AG04449 (cell line): Measurements from ENCODE around the gene ASIC1.

Experiments
- CTCF ChIA-PET: fragments of 350-600 bp; formaldehyde crosslinking; extraction: SDS; loops from one replicate; lab custom pipeline; 2021; ENCODE audit warnings: antibody characterized with exemption; lab: Yijun Ruan, JAX
- POLR2A ChIA-PET: fragments of 400-600, 350-600 bp; formaldehyde crosslinking; extraction: SDS; loops from one replicate; lab custom pipeline; 2020; ENCODE audit warnings: antibody characterized with exemption, inconsistent platforms; lab: Yijun Ruan, JAX
- DNase-seq: peaks from one replicate; pipeline ENCODE4 v3.0.0-alpha.2; 2010; ENCODE audit warnings: low read depth, low spot score
- H3K4me3 ChIP-seq: 2 replicates; pipeline ENCODE4 v1.5.1; 2011; ENCODE audit warnings: low read depth, mild to moderate bottlenecking, control low read depth, low read length
- TF ChIP-seq, protein P1 (sequence below): IDR thresholded peaks from one replicate; pipeline ENCODE4 v1.5.1; 2011; ENCODE audit warnings: mild to moderate bottlenecking, moderate library complexity, low read length, control low read depth, inconsistent platforms; ENCODE audit not compliant: insufficient read depth; ENCODE audit errors: missing control alignments

The ASIC1 gene

DNA sequence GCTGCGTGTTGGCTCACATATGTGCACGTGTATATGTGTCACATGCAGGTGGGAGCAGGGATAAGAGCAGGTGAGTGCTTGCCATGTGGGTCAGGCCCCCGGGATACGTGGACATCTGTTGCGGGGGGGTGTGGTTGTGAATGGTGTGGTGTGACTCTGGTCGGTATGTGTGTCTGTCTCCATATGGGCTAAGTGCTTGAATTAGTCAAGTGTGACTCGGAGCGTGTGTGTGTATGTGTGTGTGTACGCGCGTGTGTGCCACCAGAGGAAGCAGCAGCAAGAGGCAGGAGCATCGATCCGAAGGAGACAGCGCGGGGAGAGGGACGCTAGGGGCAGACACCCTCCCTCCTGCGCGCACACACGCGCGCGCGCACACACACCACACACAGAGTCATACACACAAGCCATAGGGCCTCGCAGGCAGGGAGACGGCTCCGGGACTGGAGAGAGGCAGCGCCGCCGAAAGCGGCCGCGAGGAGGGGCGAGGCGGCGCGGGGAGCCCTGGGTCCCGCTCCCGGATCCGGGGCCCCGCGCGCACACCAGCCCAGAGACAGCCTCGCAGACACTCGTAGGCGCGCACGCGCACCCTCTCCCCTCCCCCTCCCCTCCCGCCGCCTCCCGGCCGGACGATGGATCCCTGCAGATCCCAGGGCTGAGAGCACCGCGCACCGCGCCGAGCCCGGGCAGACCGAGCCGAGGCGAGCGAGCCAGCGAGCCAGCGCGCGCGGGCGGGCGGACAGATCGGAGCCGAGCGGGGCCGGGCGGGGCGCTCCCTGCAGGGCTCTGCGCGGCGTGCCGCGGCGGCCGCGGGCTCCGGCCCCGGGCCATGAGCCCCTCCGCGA is at the start of gene ASIC1:
Gene ASIC1, plus strand, starts transcription at position 597 of the 842 bp plus-strand sequence. CDS start 1,171 bp downstream, outside the sequence.
- ChIA-PET POLR2A (no interaction called here), CTCF (interaction anchor here (0.8 to 22.9 kb wide), 20 partner anchors 10 to 190 kb away, joined by 3 to 1042 read pairs (median 18); partner anchors contain the start of genes AQP5 and AQP6)
- H3K4me3 ChIP-seq: peak within 1 kb of the TSS; percentile 74
- TF ChIP-seq, protein P1, sequence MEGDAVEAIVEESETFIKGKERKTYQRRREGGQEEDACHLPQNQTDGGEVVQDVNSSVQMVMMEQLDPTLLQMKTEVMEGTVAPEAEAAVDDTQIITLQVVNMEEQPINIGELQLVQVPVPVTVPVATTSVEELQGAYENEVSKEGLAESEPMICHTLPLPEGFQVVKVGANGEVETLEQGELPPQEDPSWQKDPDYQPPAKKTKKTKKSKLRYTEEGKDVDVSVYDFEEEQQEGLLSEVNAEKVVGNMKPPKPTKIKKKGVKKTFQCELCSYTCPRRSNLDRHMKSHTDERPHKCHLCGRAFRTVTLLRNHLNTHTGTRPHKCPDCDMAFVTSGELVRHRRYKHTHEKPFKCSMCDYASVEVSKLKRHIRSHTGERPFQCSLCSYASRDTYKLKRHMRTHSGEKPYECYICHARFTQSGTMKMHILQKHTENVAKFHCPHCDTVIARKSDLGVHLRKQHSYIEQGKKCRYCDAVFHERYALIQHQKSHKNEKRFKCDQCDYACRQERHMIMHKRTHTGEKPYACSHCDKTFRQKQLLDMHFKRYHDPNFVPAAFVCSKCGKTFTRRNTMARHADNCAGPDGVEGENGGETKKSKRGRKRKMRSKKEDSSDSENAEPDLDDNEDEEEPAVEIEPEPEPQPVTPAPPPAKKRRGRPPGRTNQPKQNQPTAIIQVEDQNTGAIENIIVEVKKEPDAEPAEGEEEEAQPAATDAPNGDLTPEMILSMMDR: no peak
- DNase-seq: no peak

DNA sequence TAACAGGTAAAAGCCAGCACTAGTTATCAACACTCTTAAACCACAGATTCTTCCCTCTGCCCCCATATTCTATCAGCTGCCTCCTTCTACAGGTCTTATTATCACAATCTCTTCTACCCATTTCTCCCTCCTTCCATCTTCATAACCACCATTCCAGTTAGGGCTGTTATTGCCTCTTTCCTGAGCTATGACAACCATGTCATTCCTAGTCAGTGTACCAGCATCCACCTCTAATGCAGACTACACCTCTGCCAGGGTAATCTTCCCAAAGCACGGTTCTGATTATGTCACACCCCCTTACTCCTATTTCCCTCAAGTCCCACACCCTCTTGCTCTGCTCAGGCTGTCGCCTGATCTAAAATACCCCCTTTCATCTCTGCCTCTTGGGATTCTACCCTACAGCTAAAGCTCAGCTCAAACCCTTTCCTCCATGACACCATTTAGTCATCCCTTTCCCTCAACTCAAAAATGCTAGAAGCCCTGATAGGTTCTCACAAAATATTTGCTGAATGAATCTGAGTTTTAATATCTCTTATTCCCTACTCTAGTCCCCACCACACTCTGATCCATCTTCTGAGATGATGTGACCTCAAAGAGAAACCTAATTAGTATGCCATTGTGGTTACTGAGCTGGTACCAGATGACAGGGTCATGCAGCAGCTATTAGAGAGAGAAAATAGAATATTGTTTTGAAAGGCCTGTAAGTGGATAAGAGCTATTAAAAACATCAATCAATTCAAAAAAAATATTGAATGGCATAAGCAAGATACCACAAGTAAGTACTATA is 43.8 kb upstream of the ASIC1 start:
- ChIA-PET POLR2A (no interaction called here), CTCF (interaction anchor here (0.8 to 9.4 kb wide), 14 partner anchors 10 to 97 kb away, joined by 3 to 69 read pairs (median 5); no protein-coding TSS in a partner anchor)
- TF ChIP-seq, protein P1: no peak
- no peak overlapping the region for H3K4me3 ChIP-seq
- no peak for DNase-seq

DNA sequence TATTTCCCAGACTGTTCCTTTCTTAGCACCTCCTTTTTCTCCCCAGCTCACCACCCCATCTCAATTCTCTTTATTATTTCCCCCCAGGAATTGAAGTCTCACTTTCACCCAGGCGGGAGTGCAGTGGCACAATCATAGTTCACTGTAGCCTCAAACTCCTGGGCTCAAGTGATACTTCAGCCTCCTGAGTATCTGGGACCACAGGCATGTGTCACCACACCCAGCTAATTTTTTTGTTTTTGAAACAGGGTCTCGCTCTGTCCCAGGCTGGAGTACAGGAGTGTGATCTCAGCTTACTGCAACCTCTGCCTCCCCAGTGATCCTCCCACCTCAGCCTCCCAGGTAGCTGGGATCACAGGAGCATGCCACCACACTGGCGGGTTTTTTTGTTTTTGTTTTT is 43.1 kb upstream of the ASIC1 start:
- POLR2A ChIA-PET: no interaction called here
- CTCF ChIA-PET: interaction anchor here (0.9 to 9.4 kb wide), 13 partner anchors 10 to 97 kb away, joined by 3 to 69 read pairs (median 5); no protein-coding TSS in a partner anchor
- TF ChIP-seq, protein P1: no peak
- DNase-seq: no peak
- no peak overlapping the region for H3K4me3 ChIP-seq

DNA sequence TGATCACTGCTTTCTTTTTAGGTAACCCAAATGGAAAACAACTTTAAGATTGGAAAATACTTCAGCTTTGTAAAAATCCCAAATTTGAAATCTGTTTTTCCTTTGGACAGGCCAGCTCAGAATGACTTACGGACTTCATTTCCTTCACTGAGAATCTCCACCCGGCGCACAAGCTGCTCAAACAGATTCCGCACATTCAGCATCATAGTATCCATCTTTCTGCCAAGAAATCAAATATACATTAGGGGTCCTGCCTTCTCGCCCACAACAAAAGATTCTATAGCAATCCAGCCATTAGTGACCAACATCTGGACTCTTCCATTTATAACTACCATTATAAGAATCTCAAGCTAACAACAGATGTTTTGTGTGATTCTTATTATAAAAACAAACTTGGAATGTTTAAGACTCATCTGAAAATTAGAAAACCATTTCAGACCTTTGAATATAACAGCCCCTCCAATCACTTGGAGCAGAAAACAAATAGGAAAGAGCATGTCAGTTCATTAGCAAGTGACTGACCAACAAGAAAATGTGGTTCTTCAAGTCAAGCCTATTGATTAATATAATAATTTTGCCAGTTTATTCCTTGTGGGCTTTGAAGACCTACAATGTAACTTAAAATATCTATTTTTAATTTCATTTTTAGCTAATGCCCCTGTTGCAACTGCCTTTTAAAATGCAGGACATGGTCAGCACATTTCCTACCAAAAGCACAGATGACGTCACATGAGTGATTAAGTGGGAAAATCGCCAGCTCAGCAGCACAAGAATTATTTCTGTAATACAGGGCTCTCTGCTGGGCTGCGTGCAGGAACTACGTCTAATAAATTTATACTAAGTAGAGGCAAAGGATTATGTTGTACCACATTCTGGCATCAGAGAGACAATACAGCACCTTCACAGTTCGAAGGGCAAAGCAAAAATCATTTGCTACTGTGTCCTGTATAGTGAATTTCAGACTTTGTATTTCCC is 40.6 kb upstream of the ASIC1 start:
- TF ChIP-seq, protein P1: no peak
- no peak for DNase-seq
- H3K4me3 ChIP-seq: no peak overlapping the region
- CTCF ChIA-PET: interaction anchor here (1.2 to 9.4 kb wide), 9 partner anchors 7 to 71 kb away, joined by 3 to 69 read pairs (median 5); no protein-coding TSS in a partner anchor
- POLR2A ChIA-PET: interaction anchor here (1.1 kb wide), 1 partner anchor 275 kb away, joined by 4 read pairs; the partner anchor contains the start of gene TMBIM6

DNA sequence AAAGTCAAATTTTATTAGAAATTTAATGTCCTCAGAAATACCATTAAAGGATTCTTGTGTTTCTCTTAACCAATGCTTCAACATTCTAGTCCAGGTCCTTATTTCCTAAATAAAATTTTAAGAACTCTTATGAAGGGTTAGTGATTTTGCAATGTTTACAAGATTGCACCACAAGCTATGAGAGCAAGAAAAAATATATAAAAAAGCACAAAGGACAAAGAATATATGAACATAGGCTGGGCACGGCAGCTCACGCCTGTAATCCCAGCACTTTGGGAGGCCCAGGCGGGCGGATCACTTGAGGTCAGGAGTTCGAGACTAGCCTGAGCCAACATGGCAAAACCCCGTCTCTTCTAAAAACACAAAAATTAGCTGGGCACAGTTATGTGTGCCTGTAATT is 39.8 kb upstream of the ASIC1 start:
- TF ChIP-seq, protein P1: no peak
- CTCF ChIA-PET: interaction anchor here (1.2 to 9.4 kb wide), 11 partner anchors 8 to 150 kb away, joined by 3 to 69 read pairs (median 8); partner anchors contain the start of gene COX14
- DNase-seq: no peak
- POLR2A ChIA-PET: interaction anchor here (1.1 kb wide), 1 partner anchor 276 kb away, joined by 4 read pairs; the partner anchor contains the start of gene TMBIM6
- H3K4me3 ChIP-seq: no peak overlapping the region
